Activated naive CD4-positive, alpha-beta T cell treated with anti-CD3 and anti-CD28 coated beads, Interleukin-2, amount 50 U/mL, for 16 hours (primary cell): ENCODE results near the gene EML1.
A peak's percentile ranks its signal among the peaks of the same experiment; 100 is the strongest.
"Not testable (repeated sequence)": the region's sequence is repeated elsewhere in the genome, so short reads cannot be mapped to it uniquely, and the experiment has no call there.

ENCODE experiments used
- DNase-seq: peaks from one replicate; pipeline ENCODE4 v3.0.0-alpha.2; 2020

Gene EML1

GRCh38 chr14:99945732-99946651 lies 152.8 kb downstream of the EML1 start:
- no peak for DNase-seq

- DNase-seq: peak; percentile 60
These were observed 153.7 kb downstream of the EML1 start for GRCh38 chr14:99946652-99947489.

GRCh38 chr14:99947695-99948094 lies 154.5 kb downstream of the EML1 start:
- DNase-seq: no peak

GRCh38 chr14:99949011-99949732 lies 156.0 kb downstream of the EML1 start:
- not testable (repeated sequence) for DNase-seq

- DNase-seq: no peak
These were observed 157.0 kb downstream of the EML1 start for GRCh38 chr14:99950181-99950580.

GRCh38 chr14:99951085-99951484 lies 157.9 kb downstream of the EML1 start:
- no peak for DNase-seq

GRCh38 chr14:99952039-99952438 lies 158.8 kb downstream of the EML1 start:
- no peak for DNase-seq

GRCh38 chr14:99952453-99952852 lies 159.2 kb downstream of the EML1 start:
- no peak for DNase-seq

GRCh38 chr14:99955826-99956455 lies 162.7 kb downstream of the EML1 start:
- DNase-seq: no peak

GRCh38 chr14:99958380-99958779 lies 165.2 kb downstream of the EML1 start:
- no peak for DNase-seq

GRCh38 chr14:99961826-99962518 lies 168.8 kb downstream of the EML1 start:
- no peak for DNase-seq

- DNase-seq: no peak
These were observed 171.8 kb downstream of the EML1 start for GRCh38 chr14:99964979-99965378.

GRCh38 chr14:99966037-99966835 lies 173.0 kb downstream of the EML1 start:
- DNase-seq: no peak

GRCh38 chr14:99966912-99967311 lies 173.7 kb downstream of the EML1 start:
- no peak for DNase-seq

- DNase-seq: no peak
These were observed 175.1 kb downstream of the EML1 start for GRCh38 chr14:99968191-99968920.

GRCh38 chr14:99968941-99969340 lies 175.7 kb downstream of the EML1 start:
- no peak for DNase-seq

GRCh38 chr14:99969673-99970322 lies 176.6 kb downstream of the EML1 start:
- DNase-seq: no peak

- peak; percentile 83 for DNase-seq
These were observed 178.1 kb downstream of the EML1 start for GRCh38 chr14:99971087-99971940.
